Tibial artery (tissue), 4 donors: ENCODE results near the gene CWC27.

ENCODE experiments used
- DNase-seq, 2 donors: peaks; one replicate each; pipeline ENCODE4 v3.0.0-alpha.2; 2019
- H3K27ac ChIP-seq, 2 donors: fragments of 200-600 bp; sonication (generic) in 1 of 2; 1 replicate in 1 of 2; 2 replicates in 1 of 2; pipeline ENCODE4 v1.5.1; 2018 to 2019; ENCODE audit warnings: mild to moderate bottlenecking in 1 of 2
- H3K27me3 ChIP-seq, 2 donors: fragments of 200-600 bp; sonication (generic) in 1 of 2; one replicate each; pipeline versions ENCODE4 v1.5.1 to v1.6.0; 2016 to 2019
- H3K36me3 ChIP-seq, 3 donors: fragments of 200-600 bp; sonication (generic) in 2 of 3; one replicate each; pipeline ENCODE4 v1.5.1; 2016 to 2019; ENCODE audit warnings: mild to moderate bottlenecking in 2 of 3
- H3K4me1 ChIP-seq, 4 donors: fragments of 200-600 bp; sonication (generic) in 2 of 4; 1 replicate in 3 of 4; 2 replicates in 1 of 4; pipeline ENCODE4 v1.5.1; 2016 to 2019
- H3K4me3 ChIP-seq, 2 donors: fragments of 200-600 bp; sonication (generic) in 1 of 2; 1 replicate in 1 of 2; 2 replicates in 1 of 2; pipeline ENCODE4 v1.5.1; 2018 to 2019; ENCODE audit warnings: mild to moderate bottlenecking in 2 of 2
- H3K9me3 ChIP-seq, 3 donors: fragments of 200-600 bp; sonication (generic) in 1 of 3; one replicate each; pipeline ENCODE4 v1.5.1; 2016 to 2019
- intact Hi-C: fragments of 100-400 bp; cut with DNase I; formaldehyde crosslinking; loops from one replicate; pipeline ENCODE4 v1.15.0; 2023; ENCODE audit warnings: low total_unique reads
- TF ChIP-seq, protein P1 (sequence below), 2 experiments: fragments of 200-600 bp in 1 of 2; fragments of 450-650 bp in 1 of 2; IDR thresholded peaks; one replicate each; pipeline ENCODE4 v1.5.1; 2017 to 2019; ENCODE audit warnings: antibody characterized with exemption in 2 of 2, mild to moderate bottlenecking in 1 of 2, moderate library complexity in 1 of 2

Gene CWC27

GRCh38 chr5:65018763-65019162, 250.0 kb downstream of the CWC27 start:
- no peaks in the 10 kb centered on the region for H3K4me1 ChIP-seq
- H3K36me3 ChIP-seq, result no peaks in the 10 kb centered on the region
- no peak for DNase-seq
- intact Hi-C loops, result no loop called here
- H3K4me3 ChIP-seq, result no peak overlapping the region
- no peaks in the 10 kb centered on the region for H3K9me3 ChIP-seq
- H3K27me3 ChIP-seq, result no peaks in the 10 kb centered on the region
- no peak overlapping the region for H3K27ac ChIP-seq
- TF ChIP-seq, protein P1, sequence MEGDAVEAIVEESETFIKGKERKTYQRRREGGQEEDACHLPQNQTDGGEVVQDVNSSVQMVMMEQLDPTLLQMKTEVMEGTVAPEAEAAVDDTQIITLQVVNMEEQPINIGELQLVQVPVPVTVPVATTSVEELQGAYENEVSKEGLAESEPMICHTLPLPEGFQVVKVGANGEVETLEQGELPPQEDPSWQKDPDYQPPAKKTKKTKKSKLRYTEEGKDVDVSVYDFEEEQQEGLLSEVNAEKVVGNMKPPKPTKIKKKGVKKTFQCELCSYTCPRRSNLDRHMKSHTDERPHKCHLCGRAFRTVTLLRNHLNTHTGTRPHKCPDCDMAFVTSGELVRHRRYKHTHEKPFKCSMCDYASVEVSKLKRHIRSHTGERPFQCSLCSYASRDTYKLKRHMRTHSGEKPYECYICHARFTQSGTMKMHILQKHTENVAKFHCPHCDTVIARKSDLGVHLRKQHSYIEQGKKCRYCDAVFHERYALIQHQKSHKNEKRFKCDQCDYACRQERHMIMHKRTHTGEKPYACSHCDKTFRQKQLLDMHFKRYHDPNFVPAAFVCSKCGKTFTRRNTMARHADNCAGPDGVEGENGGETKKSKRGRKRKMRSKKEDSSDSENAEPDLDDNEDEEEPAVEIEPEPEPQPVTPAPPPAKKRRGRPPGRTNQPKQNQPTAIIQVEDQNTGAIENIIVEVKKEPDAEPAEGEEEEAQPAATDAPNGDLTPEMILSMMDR (IDR thresholded peaks at IDR 0.05), result no peak

DNA sequence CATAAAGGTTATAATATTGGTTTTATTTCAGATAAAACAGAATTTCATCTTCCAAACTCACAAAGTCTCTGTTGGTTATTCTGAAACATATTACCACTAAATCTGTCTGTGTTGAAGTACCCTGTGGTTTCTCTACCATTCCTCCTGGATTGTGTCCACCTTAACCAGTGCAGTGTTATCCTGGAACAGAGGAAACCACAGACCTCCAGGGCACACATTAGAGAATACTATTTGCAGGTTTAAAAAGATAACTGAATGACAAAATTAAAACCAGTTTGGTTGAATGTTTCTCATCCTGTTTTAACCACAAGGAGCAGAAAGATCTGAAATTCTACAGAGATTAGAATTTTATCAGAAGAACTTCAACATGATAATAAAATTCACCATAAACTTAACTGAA, 251.8 kb downstream of the CWC27 start:
- H3K27me3 ChIP-seq, result no peaks in the 10 kb centered on the region
- H3K4me1 ChIP-seq, result no peaks in the 10 kb centered on the region
- TF ChIP-seq, protein P1 (IDR thresholded peaks at IDR 0.05), result no peak
- H3K9me3 ChIP-seq, result no peaks in the 10 kb centered on the region
- H3K27ac ChIP-seq, result no peak overlapping the region
- intact Hi-C loops, result no loop called here
- no peaks in the 10 kb centered on the region for H3K36me3 ChIP-seq
- no peak overlapping the region for H3K4me3 ChIP-seq
- DNase-seq, result no peak

GRCh38 chr5:65021527-65022226, 252.9 kb downstream of the CWC27 start:
- H3K27ac ChIP-seq, result no peak overlapping the region
- H3K36me3 ChIP-seq, result no peaks in the 10 kb centered on the region
- H3K4me3 ChIP-seq, result no peak overlapping the region
- no peak for DNase-seq
- no peaks in the 10 kb centered on the region for H3K4me1 ChIP-seq
- intact Hi-C loops, result no loop called here
- TF ChIP-seq, protein P1 (IDR thresholded peaks at IDR 0.05), result no peak
- H3K9me3 ChIP-seq, result no peaks in the 10 kb centered on the region
- no peaks in the 10 kb centered on the region for H3K27me3 ChIP-seq

- H3K27me3 ChIP-seq, result no peaks in the 10 kb centered on the region
- TF ChIP-seq, protein P1 (IDR thresholded peaks at IDR 0.05), result no peak
- intact Hi-C loops, result no loop called here
Measured at GRCh38 chr5:65022932-65023331, 254.2 kb downstream of the CWC27 start.

GRCh38 chr5:65024681-65025080, 256.0 kb downstream of the CWC27 start:
- intact Hi-C loops, result no loop called here
- Histone ChIP-seq H3K4me1 (no peaks in the 10 kb centered on the region), H3K4me3 (no peak overlapping the region), H3K9me3 (no peaks in the 10 kb centered on the region), H3K36me3 (no peaks in the 10 kb centered on the region), H3K27ac (no peak overlapping the region), H3K27me3 (no peaks in the 10 kb centered on the region)
- TF ChIP-seq, protein P1 (IDR thresholded peaks at IDR 0.05), result no peak
- no peak for DNase-seq

More at GRCh38 chr5:65022932-65023331, 254.2 kb downstream of the CWC27 start:
- H3K4me1 ChIP-seq, result no peaks in the 10 kb centered on the region
- no peak for DNase-seq
- no peaks in the 10 kb centered on the region for H3K9me3 ChIP-seq
- H3K27ac ChIP-seq, result no peak overlapping the region
- no peak overlapping the region for H3K4me3 ChIP-seq
- no peaks in the 10 kb centered on the region for H3K36me3 ChIP-seq
